ENCODE measurements around the gene ECSIT.
A peak's percentile ranks its signal among the peaks of the same experiment; 100 is the strongest.

The ECSIT gene

DNA sequence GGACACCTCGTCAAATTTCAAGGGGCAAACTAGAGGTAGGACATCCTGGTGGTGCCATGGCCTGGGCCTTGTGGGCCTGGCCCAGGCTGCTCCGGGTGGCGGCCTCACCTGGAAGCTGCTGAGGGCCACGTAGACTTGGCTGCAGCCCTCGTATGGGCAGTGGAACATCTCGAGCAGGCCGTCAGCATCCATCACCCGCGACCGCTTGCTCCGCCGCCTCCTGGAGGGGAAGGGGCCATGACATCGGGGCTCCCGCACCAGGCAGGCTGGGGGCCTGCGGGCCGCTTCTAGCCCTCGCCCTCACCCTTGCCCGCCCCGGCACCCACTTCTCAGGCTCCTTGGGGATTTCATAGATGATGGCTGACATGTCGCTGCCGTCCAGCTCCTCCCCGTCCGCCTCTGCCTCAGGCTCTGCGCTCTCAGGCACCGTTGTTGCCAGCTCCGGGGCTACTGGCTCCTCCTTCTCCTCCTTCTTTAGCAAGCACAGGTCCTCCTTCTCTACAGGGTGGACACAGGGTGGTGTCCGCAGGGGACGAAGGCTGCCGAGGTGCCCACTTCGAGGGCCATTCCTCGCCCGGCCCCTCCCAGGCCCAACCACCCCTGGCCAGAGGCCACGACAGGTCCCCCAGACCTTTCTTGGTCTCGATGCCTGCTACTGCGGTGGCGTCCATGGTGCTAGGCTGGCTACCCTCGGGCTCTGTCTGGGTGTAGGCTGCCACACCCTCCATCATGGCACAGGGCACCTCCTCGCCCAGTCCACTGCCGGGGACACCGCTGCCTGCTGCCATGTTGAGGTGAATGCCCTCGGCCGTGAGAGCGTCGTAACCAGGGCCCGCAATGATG, 42.1 kb downstream of the ECSIT start:
- TF ChIP-seq, protein P1, sequence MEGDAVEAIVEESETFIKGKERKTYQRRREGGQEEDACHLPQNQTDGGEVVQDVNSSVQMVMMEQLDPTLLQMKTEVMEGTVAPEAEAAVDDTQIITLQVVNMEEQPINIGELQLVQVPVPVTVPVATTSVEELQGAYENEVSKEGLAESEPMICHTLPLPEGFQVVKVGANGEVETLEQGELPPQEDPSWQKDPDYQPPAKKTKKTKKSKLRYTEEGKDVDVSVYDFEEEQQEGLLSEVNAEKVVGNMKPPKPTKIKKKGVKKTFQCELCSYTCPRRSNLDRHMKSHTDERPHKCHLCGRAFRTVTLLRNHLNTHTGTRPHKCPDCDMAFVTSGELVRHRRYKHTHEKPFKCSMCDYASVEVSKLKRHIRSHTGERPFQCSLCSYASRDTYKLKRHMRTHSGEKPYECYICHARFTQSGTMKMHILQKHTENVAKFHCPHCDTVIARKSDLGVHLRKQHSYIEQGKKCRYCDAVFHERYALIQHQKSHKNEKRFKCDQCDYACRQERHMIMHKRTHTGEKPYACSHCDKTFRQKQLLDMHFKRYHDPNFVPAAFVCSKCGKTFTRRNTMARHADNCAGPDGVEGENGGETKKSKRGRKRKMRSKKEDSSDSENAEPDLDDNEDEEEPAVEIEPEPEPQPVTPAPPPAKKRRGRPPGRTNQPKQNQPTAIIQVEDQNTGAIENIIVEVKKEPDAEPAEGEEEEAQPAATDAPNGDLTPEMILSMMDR (IDR thresholded peaks at IDR 0.05), result no peak

DNA sequence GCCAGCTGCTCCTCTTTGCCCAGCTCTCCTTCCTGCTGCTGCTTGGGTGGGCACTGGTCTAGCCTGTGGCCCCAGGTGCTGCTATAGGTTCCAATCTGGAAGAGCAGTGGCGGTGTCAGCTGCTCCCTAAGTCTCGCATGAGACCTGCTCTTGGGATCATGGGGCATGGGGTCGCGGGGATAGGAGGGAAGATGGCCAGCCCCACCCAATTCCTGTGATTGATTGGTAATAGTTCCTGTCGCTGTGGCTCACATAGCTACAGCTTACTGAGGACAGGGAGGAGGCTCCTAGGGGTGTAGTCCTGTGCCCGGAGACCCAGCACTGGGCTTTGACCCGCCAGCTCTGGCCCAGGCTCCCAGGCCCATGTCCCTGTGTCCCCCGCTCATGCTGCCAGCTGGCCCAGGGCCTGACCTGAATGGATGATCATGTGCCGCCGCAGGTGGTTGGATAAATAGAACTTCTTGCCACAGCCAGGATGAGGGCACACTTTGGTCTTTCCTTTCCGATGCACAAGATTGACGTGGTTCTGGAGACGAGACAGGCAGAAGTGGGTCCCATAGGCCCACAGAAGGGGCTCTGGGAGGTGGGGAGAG, 43.6 kb downstream of the ECSIT start:
- TF ChIP-seq, protein P1 (IDR thresholded peaks at IDR 0.05), result no peak

DNA sequence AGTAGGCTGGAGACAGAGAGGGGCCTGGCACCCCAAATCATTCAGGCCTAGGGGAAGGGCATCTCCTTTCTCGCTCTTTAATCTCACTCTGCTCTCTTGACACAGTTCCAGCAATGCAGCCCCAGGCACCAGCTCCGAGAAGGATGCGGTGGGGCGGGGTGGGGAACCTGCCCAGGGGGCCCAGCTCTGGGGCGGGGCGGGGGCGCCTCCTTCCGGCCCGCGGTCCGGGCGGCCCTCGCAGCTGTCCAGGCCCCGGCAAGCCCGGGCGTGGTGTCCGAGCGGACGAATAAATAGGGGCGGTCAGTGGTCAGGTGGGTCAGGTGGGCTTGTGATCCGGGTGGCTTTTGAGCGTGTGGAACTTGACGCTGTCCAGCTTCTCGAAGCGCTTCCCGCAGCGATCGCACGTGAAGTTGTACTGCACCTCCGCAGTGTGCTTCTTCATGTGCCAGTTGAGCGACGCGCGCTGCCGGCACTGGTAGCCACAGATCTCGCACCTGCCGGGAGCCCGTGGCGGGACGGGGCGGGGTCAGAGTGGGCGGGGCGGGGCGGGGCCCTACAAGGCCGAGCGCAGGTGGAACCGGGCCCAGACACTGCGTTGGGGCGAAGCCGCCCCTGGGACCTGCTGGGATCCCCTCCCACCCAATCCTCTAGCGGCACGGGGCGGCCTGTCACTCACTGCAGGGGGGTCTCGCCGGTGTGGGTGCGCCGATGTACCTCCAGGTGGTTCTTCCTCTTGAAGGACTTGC, 45.4 kb downstream of the ECSIT start:
- TF ChIP-seq, protein P1 (IDR thresholded peaks at IDR 0.05), result no peak

DNA sequence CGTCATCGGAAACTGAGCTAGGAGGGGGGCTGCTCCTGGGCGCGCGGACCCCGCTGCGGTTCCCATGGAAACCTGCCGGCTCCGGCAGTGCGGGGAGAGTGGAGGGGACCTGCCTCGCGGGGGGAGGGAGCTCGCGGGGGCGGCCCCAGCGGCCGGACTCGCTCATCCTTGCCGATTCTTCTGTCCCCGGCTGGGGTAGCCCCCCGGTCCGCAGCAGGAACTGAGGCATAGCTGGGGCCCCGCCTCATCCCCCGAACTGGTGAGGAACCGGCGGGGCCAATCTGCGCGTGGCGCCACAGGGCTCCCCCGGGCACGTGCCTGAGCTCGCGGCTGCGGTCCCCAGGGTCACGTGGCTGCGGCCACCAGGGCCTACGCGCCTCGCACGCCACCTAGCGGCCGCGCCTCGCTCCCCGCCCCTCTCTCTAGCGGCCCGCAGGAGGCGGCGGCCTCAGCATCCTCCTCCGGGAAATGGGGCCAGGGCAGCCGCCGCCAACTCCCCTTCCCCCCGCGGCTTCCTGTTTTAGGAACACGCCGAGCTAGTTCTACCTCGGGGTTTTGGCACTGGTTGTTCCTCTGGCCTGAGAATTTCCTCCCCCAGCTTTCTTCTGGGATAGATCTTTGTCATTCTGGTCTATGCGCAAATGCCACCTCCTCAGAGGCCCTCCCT, 46.4 kb downstream of the ECSIT start:
- TF ChIP-seq, protein P1 (IDR thresholded peaks at IDR 0.05), result peak; percentile 95

DNA sequence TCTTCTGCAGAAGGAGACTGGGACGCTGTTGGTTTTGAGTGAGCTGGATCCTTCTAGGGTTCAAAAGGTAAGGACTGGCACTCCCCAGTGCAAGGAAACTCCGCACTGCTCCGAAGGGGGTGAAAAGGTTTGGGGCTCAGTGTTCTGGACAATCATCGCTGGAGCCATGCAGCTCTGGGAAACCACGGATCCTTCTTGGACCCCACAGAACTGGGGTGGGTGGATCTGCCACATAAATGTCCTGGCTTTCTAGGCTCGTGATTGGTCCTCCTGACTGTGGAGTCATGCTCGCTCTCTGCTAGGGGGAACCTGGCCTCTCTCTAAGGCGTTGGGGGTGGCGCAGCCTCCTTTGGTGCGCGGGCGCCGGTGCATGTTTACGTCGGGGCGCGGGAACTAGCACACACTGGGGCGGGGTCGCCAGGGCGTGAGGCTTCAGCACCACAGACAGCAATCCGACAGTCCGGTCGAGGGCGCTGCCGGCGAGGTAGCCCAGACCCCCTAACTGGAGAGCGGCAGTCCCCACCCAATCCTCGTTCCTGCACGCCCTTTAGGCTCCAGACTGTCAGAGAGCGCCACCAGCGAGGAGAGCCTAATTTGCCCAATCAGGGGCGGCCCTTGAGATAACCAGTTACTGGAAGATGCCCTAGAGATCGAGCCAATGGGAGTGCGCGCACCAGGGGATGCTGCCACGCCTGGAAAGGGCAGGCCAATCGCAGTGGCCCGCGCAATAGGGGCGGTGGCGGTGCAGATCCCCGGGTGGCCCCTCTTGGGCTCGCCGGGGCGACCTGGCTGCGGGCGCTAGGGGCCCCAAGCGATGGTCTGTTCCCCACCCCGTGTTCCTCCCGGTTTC, 47.2 kb downstream of the ECSIT start:
- TF ChIP-seq, protein P1 (IDR thresholded peaks at IDR 0.05), result no peak

DNA sequence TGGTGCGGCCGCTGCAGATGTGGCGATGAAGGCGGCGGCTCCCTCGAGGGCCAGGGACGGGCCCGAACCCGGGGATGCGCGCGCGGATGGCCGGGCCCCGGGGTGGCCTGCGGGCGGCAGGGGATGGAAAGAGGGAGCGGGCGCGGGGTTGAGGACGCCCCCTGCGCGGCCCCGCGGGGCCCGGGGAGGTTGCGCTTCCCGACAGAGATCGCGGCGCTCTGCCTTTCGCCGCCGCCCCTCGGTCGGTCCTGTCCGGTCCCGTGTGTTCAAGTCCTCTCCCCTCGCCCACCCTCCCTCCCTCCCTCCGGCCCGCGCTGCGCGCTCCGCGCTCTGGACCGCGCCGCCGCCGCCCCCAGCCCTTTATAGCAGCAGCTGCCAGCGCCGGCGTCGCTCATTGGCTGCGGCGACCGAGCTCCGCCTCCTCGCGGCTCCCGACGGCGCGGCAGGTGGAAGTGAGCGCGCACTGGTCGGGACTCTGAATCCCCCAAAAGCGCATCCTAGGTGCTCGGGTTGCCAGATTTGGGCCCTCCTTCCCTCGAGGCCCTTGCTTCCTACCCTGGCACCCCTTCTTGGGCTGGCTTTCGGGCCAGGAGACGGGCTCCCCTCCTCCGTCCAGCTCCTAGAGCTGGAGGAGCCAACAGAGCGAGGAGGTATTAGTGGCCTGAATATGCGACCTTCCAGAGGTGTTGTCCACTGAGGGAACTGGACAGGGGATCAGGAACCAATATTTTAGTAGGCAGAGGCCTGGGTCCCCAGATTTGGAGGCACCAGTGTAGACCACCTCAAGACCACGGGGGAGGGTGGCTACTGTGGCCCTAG, 48.0 kb downstream of the ECSIT start, which contains the start of gene ELAVL3:
Gene ELAVL3, minus strand, starts transcription at position 332 of the 819 bp plus-strand sequence. CDS start 438 bp downstream, outside the sequence.
- TF ChIP-seq, protein P1 (IDR thresholded peaks at IDR 0.05), result no peak

All from LNCAP (cell line).